NCI-H2107 treated with DMSO at 0.1 percent for 48 hours (cell line): ENCODE data around the gene GOSR2.
A peak's percentile ranks its signal among the peaks of the same experiment; 100 is the strongest.

ENCODE experiments used
- DNase-seq: peaks from one replicate; lab custom pipeline; 2025; ENCODE audit not compliant: unreplicated experiment; lab: John Stamatoyannopoulos, UW

The GOSR2 gene

DNA sequence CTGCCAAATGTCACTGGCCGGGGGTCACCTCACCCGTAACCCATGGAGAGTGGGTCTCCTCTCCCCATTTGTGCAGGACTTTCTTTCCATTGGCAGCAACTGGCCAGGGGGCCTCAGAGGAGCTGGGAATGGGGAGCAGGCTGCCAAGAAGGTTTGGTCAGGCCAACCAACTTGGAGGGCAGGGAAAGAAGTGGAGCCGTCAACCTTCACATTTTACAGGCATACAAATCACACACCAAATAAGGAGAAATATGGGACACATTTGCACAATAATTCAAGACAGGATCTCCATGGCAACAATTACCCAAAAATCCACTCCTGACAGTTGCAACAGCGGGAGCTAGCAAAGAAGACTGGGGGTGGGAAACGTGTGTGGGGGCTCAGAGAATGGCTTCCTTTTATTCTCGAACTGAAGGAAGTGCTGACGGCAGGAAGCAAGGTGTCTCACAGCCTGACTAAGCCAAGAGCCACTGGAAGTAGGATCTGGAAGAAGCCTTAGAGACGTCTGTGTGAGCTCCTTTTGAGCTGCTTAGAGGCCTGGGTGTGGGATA, 35.2 kb downstream of the GOSR2 start:
- DNase-seq, result no peak

- no peak for DNase-seq
Observed at GRCh38 chr17:46960152-46960551, 37.2 kb downstream of the GOSR2 start.

GRCh38 chr17:46962374-46962790, 39.4 kb downstream of the GOSR2 start:
- DNase-seq, result no peak

GRCh38 chr17:46963571-46963970, 40.6 kb downstream of the GOSR2 start:
- DNase-seq, result no peak

DNA sequence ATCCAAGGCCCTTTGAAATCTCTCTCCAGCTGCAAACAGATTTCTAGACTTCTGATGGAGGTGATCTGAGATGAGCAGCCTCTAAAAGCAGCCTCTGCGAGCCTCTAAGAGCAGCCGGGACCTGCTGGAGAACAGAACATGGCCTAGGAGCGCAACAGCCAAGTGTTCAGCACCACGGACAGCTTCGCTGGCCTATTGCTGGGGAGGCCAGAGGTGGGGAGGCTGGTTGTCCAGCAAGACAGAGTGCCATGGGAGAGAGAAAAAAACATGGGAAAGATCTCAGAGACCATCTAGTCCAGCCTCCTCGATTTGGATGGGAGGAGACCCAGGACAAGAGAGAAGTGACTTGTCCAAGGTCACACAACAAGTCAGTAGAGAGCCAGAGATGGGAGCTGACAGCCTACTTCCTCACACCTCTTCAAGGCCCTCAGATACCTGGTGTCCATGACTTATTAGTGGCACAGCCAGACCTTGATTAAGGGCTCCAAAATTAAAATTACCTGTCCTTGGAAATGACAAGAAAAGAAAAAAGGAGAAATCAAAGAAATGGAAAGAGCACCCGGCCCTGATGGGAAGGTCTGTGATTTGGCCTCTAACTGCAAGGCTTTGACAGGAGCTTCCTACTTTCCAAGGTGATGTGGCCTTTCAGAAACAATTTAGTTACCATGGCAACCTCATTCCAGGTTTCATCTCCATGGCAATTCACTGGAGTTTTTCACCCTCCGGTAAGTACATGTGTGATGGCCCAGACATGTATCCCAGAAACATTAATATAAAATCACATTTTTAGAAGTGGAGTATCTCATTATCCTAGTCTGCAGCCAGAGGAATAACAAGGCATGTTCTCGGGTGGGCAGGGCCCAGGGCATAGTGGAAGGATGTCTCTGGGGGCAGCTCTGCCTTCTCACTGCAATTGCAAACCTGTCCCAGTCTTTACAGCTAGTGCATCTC, 41.6 kb downstream of the GOSR2 start:
- DNase-seq, result no peak

GRCh38 chr17:46968224-46968834, 45.4 kb downstream of the GOSR2 start:
- DNase-seq, result no peak

GRCh38 chr17:46968896-46969295, 45.9 kb downstream of the GOSR2 start:
- no peak for DNase-seq

DNA sequence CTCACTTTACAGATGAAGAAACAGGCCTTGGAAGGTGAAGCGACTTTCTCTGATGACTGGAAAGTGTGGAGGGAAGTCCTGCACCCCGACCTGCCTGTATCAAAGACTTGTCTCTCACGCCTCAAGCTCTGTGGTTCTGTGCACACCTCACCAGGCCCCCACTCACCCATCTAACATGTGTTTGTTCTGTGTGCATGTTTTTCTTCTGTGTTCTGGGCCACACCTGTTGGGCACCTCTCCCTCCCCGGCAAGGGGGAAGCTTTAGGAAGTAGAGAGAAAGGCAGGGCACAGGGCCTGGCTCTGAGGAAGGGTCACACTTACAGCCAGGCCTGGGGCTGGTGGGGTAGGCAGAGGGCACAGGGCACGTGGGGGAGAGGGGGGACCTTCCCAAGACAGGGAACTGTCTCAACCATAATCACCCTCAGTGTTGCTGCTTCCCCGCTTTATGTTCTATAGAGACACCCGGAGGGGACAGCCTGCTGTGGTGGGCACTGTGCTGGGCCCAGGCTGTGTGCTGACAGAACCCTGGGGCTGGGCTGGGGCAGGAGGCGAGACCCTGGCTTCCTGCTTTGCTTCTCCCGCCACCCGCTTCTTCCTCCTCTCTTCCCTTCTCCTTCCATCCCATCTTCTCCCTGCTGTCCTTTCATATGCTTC, 48.8 kb downstream of the GOSR2 start:
- DNase-seq, result no peak

- no peak for DNase-seq
Observed at GRCh38 chr17:46972346-46972745, 49.4 kb downstream of the GOSR2 start.

GRCh38 chr17:46974086-46974485, 51.1 kb downstream of the GOSR2 start:
- no peak for DNase-seq

GRCh38 chr17:46975287-46975686, 52.3 kb downstream of the GOSR2 start:
- DNase-seq, result no peak

DNA sequence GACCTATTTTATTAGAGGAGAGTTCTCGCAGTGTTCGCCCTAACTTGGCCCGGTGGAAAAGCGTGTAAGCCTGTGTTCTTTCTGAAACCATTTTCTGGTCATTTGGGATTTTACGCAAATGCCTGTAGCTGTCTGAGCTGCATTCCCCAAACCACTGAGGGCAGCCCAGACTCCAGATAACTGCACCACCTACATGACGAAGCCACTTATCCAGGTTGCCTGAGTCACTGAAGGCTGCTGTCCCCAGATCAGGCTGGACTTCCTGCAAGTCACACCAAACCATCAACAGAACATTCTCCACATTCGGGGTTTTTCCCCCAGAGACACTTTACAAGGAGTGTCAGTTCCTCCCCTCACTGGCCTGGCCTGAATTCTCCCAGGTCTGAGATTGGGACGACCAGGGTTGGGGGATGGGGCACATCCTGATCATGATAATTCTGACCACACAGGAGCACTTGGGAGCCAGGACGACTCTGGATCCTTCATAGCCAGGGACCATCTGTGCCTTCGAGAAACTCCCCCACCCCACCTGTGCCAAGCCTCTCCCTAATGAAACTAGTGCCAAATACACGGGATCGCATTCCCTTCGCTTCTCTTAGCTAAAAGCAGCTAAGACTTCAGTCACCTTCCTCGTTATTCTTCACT, 53.8 kb downstream of the GOSR2 start:
- DNase-seq, result no peak

DNA sequence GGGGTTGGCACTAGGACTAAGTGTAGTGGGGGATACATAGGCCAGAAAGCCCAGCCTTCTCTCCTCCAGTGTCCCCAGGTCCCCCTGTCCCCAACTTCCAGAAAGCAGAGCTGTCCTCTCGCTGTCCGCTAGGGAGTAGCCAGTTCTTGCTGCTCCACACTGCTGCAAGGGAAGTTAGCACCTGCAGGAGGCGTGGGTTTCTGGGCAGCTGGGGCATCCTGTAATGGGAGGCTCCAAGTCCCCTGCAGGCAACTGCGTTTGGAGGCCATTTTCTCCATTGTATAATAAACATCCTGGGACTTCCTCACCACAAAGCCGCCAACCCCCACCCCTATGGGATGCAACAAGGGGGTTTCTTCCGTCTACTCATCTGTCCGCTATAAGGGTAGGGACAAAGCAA, 54.4 kb downstream of the GOSR2 start:
- DNase-seq, result no peak

GRCh38 chr17:46977750-46978488, 55.0 kb downstream of the GOSR2 start:
- no peak for DNase-seq

- DNase-seq, result no peak
Observed at GRCh38 chr17:46978489-46979146, 55.7 kb downstream of the GOSR2 start.

- peak; percentile 18 for DNase-seq
Observed at GRCh38 chr17:46979147-46979863, 56.3 kb downstream of the GOSR2 start, which contains the start of gene RPRML. RPRML (minus strand) TSS chr17:46979253; CDS start chr17:46979007, 246 bp downstream.

DNA sequence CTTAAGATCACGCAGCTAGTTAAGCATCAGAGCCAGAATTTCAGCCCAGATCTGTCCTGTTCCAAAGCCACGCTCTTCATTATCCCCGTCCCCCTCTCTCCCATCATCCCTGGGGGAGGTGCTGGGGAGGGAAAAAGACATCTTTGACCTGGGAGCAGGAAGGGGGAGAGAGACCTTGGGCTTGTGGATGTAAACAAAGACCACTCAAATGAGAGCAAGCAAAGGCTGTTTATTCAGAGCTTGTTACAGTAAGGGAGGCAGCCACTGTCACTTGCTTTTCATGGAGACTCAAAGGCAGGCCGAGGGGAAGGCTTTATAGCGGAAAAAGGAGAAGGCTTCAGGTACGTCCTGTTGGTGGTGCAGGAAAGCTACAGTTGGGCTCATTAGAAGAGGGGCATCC, 59.6 kb downstream of the GOSR2 start:
- no peak for DNase-seq

DNA sequence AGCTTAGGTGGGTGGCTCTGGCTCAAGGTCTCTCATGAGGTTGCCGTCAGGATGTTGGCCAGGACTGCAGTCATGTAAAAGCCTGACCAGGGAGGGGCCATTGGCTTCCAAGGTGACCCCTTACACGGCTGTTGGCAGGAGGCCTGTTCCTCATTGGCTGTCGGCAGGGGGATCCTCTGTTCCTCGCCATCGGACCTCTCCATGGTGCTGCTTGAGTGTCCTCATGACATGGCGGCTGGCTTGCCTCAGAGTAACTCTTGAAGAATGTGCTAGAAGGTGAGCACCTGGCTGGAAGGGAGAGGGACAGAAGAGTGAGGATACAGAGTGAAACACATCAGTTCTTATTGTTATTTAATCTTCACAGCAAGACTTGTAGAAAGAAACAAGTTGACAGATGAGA, 60.8 kb downstream of the GOSR2 start:
- DNase-seq, result no peak

GRCh38 chr17:46984341-46984740, 61.4 kb downstream of the GOSR2 start:
- no peak for DNase-seq
